ACHN (cell line): ENCODE measurements around the gene SLTM.
"Not testable (repeated sequence)": the region's sequence is repeated elsewhere in the genome, so short reads cannot be mapped to it uniquely, and the experiment has no call there.

Experiments used
- DNase-seq: peaks from one replicate; pipeline ENCODE4 v3.0.0-alpha.2; 2015
- in situ Hi-C: cut with HindIII; loops from 2 replicates; pipeline ENCODE4 v1.10.0; 2017; ENCODE audit warnings: low sequenced_read_pairs, low pct_ligation_motif_present, low pct_unique_long_range_greater_than_20kb

SLTM gene

DNA sequence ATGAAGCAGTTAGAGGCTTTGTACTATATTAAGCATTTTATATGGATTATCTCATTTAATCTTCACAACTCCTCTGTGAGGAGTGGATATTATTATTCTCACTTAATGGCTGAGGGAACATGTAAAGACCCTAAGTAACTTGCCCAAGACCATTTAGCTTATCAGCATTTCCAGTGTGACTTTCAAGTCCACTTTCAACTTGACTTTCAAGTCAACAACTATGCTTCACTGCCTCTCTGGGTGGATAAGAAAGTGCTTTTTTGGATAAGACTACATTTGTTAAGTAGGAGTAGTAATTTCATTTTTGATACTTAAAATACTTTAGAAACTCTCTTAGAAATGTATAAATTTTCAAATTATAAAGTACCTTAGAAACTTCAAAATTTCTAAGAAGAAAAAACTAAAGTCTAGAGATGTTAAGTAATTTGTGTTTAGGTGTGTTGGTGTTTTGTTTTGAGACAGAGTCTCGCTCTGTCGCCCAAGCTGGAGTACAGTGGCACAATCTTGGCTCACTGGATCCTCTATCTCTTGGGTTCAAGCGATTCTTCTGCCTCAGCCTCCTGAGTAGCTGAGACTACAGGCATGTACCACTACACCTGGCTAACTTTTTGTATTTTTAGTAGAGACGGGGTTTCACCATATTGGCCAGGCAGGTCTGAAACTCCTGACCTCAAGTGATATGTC, 90.6 kb downstream of the SLTM start:
- in situ Hi-C loops = no loop called here
- DNase-seq = no peak

DNA sequence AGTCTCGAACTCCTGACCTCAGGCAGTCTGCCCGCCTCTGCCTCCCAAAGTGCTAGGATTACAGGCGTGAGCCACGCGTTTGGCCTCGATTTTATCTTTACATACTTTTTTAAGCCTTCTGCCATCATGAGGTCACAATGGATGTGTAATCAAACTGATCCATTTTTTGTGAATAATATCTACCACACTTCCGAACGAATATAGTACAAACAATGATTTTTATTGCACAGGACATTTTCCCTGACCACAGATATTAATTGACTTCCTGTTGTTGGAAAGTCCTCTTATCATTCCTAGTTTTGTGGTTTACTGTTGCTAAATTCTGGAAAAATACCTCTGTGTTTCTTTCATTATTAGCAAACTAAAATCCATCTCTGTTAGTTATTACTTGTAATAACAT, 93.4 kb downstream of the SLTM start:
- in situ Hi-C loops = no loop called here
- DNase-seq = no peak

DNA sequence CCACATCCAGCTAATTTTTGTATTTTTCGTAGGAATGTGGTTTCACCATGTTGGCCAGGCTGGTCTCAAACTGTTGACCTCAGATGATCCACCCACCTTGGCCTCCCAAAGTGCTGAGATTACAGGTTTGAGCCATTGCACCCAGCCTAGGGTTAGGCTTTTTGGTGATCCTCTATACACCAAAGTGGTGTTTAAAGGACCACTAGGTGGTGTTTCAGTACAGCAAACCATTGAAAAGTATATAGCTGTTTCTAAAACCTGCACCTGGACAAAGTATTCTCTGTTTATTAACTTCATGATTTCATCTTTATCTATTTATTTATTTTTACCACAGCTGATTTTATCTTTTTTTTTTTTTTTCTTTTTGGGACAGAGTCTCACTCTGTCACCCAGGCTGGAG, 94.0 kb downstream of the SLTM start:
- in situ Hi-C loops = no loop called here
- no peak for DNase-seq

DNA sequence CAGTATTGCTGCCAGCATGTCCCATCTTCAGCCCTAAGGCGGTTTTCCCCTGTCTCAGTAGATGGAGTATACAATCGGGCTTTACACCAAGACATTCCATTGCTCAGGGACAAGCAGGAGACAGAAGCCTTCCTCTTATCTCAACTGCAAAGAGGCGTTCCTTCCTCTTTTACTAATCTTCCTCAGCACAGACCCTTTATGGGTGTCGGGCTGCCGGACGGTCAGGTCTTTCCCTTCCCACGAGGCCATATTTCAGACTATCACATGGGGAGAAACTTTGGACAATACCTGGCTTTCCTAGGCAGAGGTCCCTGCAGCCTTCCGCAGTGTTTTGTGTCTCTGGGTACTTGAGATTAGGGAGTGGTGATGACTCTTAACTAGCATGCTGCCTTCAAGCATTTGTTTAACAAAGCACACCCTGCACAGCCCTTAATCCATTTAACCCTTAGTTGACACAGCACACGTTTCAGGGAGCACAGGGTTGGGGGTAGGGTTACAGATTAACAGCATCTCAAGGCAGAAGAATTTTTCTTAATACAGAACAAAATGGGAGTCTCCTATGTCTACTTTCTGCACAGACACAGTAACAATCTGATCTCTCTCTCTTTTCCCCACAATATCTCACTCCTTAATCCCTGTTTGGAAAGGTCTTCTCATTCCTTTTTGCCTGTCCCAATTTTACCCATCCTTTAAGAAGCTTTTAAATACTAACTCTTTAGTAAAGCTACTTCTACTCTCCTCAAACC, 99.6 kb downstream of the SLTM start:
- DNase-seq, in situ Hi-C loops: not testable (repeated sequence)

DNA sequence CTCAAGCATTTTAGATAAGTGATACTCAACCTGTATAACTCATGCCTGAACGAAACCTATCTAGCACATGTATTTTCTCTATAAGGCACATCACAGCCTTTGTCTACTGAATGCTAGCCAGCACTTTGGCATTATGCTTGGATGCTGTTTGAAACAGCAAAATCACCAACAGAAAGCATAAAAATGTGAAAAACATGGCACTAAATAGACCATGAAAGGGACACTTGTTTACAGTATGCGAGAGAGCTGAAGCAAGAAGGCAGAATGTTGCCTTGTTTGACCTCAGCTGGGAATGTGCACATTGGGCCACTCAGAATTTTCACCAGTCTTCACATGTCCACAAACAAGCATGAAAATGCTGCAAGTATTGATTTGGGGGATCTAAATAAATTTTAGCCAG, 102.9 kb downstream of the SLTM start:
- no peak for DNase-seq
- in situ Hi-C loops = no loop called here
